ENCODE measurements around the gene GDA.

GDA gene

DNA sequence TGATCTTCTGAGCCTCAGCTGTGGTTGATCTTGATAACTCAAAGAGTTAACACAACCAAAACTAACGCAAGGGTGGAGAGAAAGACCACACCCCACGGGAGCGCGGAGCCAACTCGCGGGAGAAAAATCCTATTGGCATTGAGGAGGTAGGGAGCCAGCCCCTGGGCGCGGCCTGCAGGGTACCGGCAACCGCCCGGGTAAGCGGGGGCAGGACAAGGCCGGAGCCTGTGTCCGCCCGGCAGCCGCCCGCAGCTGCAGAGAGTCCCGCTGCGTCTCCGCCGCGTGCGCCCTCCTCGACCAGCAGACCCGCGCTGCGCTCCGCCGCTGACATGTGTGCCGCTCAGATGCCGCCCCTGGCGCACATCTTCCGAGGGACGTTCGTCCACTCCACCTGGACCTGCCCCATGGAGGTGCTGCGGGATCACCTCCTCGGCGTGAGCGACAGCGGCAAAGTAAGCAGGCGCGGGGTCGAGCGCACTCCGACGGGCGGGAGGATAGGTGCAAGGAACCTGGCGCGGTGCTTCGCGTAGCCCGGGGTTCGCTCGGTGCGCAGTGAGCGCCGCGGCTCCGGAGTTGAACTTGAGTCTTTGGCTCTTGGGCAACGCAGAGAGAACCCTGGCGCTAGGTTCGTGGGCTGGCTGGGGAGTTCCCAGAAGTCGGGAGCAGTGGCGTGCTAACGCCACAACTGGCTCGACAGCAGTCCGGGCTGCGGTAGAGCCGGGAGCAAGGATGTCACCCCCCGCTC, at the start of gene GDA:
Gene GDA (plus strand): TSS at position 210 of the 745 bp plus-strand sequence. CDS start 120 bp downstream, at position 330.
- Histone ChIP-seq H3K27me3 (ENCODE audit: insufficient read depth, low read depth, severe bottlenecking) (peaks cover 10% of the 10 kb centered on the region), H3K27ac (no peak within 1 kb of the TSS), H3K36me3 (no peaks in the 10 kb centered on the region), H3K9me3 (ENCODE audit: severe bottlenecking) (no peaks in the 10 kb centered on the region), H3K4me3 (ENCODE audit: low read depth, low read length) (peak within 1 kb of the TSS; percentile 32)
- peak; percentile 16 for DNase-seq
- TF ChIP-seq, protein P1, sequence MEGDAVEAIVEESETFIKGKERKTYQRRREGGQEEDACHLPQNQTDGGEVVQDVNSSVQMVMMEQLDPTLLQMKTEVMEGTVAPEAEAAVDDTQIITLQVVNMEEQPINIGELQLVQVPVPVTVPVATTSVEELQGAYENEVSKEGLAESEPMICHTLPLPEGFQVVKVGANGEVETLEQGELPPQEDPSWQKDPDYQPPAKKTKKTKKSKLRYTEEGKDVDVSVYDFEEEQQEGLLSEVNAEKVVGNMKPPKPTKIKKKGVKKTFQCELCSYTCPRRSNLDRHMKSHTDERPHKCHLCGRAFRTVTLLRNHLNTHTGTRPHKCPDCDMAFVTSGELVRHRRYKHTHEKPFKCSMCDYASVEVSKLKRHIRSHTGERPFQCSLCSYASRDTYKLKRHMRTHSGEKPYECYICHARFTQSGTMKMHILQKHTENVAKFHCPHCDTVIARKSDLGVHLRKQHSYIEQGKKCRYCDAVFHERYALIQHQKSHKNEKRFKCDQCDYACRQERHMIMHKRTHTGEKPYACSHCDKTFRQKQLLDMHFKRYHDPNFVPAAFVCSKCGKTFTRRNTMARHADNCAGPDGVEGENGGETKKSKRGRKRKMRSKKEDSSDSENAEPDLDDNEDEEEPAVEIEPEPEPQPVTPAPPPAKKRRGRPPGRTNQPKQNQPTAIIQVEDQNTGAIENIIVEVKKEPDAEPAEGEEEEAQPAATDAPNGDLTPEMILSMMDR (IDR thresholded peaks at IDR 0.05; ENCODE audit: low read depth, low read length) = no peak

GRCh38 chr9:72102520-72102919, 46.7 kb upstream of the GDA start:
- no peaks in the 10 kb centered on the region for H3K36me3 ChIP-seq
- H3K9me3 ChIP-seq (ENCODE audit: severe bottlenecking) = no peaks in the 10 kb centered on the region
- TF ChIP-seq, protein P1 (IDR thresholded peaks at IDR 0.05; ENCODE audit: low read depth, low read length) = no peak
- no peaks in the 10 kb centered on the region for H3K27me3 ChIP-seq (ENCODE audit: insufficient read depth, low read depth, severe bottlenecking)
- no peak overlapping the region for H3K27ac ChIP-seq
- no peak overlapping the region for H3K4me3 ChIP-seq (ENCODE audit: low read depth, low read length)
- DNase-seq = no peak

- DNase-seq = no peak
- TF ChIP-seq, protein P1 (IDR thresholded peaks at IDR 0.05; ENCODE audit: low read depth, low read length) = no peak
- Histone ChIP-seq H3K27ac (no peak overlapping the region), H3K9me3 (ENCODE audit: severe bottlenecking) (no peaks in the 10 kb centered on the region), H3K4me3 (ENCODE audit: low read depth, low read length) (no peak overlapping the region), H3K27me3 (ENCODE audit: insufficient read depth, low read depth, severe bottlenecking) (no peaks in the 10 kb centered on the region), H3K36me3 (no peaks in the 10 kb centered on the region)
These were observed 36.2 kb upstream of the GDA start for GRCh38 chr9:72113056-72113455.

- TF ChIP-seq, protein P1 (IDR thresholded peaks at IDR 0.05; ENCODE audit: low read depth, low read length) = no peak
- H3K36me3 ChIP-seq = no peaks in the 10 kb centered on the region
- H3K27me3 ChIP-seq (ENCODE audit: insufficient read depth, low read depth, severe bottlenecking) = no peaks in the 10 kb centered on the region
- no peaks in the 10 kb centered on the region for H3K9me3 ChIP-seq (ENCODE audit: severe bottlenecking)
- no peak overlapping the region for H3K27ac ChIP-seq
- no peak overlapping the region for H3K4me3 ChIP-seq (ENCODE audit: low read depth, low read length)
- no peak for DNase-seq
These were observed 29.4 kb upstream of the GDA start for GRCh38 chr9:72119853-72120252.

GRCh38 chr9:72124947-72125346, 24.3 kb upstream of the GDA start:
- TF ChIP-seq, protein P1 (IDR thresholded peaks at IDR 0.05; ENCODE audit: low read depth, low read length) = no peak
- Histone ChIP-seq H3K4me3 (ENCODE audit: low read depth, low read length) (no peak overlapping the region), H3K27ac (no peak overlapping the region), H3K36me3 (no peaks in the 10 kb centered on the region), H3K27me3 (ENCODE audit: insufficient read depth, low read depth, severe bottlenecking) (no peaks in the 10 kb centered on the region), H3K9me3 (ENCODE audit: severe bottlenecking) (no peaks in the 10 kb centered on the region)
- DNase-seq = no peak

GRCh38 chr9:72127753-72128152, 21.5 kb upstream of the GDA start:
- H3K27me3 ChIP-seq (ENCODE audit: insufficient read depth, low read depth, severe bottlenecking) = no peaks in the 10 kb centered on the region
- no peaks in the 10 kb centered on the region for H3K36me3 ChIP-seq
- H3K4me3 ChIP-seq (ENCODE audit: low read depth, low read length) = no peak overlapping the region
- DNase-seq = no peak
- no peak overlapping the region for H3K27ac ChIP-seq
- TF ChIP-seq, protein P1 (IDR thresholded peaks at IDR 0.05; ENCODE audit: low read depth, low read length) = no peak
- no peaks in the 10 kb centered on the region for H3K9me3 ChIP-seq (ENCODE audit: severe bottlenecking)
